ENCODE data around the gene ZNF784.
A peak's percentile ranks its signal among the peaks of the same experiment; 100 is the strongest.

Gene ZNF784

GRCh38 chr19:55636723-55637122, 12.4 kb upstream of the ZNF784 start:
- H3K27me3 ChIP-seq (ENCODE audit: insufficient read depth, poor library complexity, severe bottlenecking) = no peaks in the 10 kb centered on the region
- no peak overlapping the region for H3K4me3 ChIP-seq (replicated peaks; ENCODE audit: insufficient read depth, low read length)
- TF ChIP-seq SPI1 (IDR thresholded peaks at IDR 0.05; ENCODE audit: borderline replicate concordance, low read depth) (no peak), POLR2AphosphoS5 (IDR thresholded peaks at IDR 0.05; ENCODE audit: low read depth) (no peak), CTCF (IDR thresholded peaks at IDR 0.05; ENCODE audit: insufficient read depth, low read length) (no peak), REST (IDR thresholded peaks at IDR 0.05; ENCODE audit: insufficient replicate concordance, low read depth) (no peak), GABPA (IDR thresholded peaks at IDR 0.05; ENCODE audit: low read depth) (no peak)
- no peak overlapping the region; the same call in 1 of the 2 replicates for H3K27ac ChIP-seq (replicated peaks)
- no peak for DNase-seq (ENCODE audit: low read depth in 1 of 2, low spot score in 1 of 2)

- no peak for DNase-seq (ENCODE audit: low read depth in 1 of 2, low spot score in 1 of 2)
- TF ChIP-seq SPI1 (IDR thresholded peaks at IDR 0.05; ENCODE audit: borderline replicate concordance, low read depth) = 0 out of 2 replicates have a peak, but pooled peaks have one; percentile 57
- TF ChIP-seq REST (IDR thresholded peaks at IDR 0.05; ENCODE audit: insufficient replicate concordance, low read depth) = no peak
- H3K27me3 ChIP-seq (ENCODE audit: insufficient read depth, poor library complexity, severe bottlenecking) = no peaks in the 10 kb centered on the region
- H3K4me3 ChIP-seq (replicated peaks; ENCODE audit: insufficient read depth, low read length) = peak overlapping the region; percentile 83
- peak overlapping the region; percentile 90 for H3K27ac ChIP-seq (replicated peaks)
Measured at GRCh38 chr19:55635856-55636440, 11.6 kb upstream of the ZNF784 start.

DNA sequence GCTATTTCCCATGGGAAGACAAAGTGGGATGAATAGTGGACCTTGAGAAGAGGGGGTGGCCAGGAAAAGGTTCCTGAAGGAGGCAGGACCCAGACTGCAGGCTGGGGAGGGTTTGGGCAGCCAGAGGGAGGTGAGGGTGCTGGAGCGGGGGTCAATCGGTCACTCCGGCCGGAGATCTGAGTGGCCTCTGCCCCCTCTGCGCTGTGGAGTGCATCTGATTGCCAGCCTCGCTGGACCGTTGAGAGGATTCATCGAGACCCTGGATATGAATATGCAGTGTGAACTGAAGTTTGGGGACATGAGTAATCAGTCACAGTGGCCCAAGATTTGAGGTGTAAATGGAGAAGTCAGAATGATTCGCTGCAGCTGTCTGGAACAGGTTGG, 11.0 kb upstream of the ZNF784 start:
- no peak for DNase-seq (ENCODE audit: low read depth in 1 of 2, low spot score in 1 of 2)
- TF ChIP-seq GABPA (IDR thresholded peaks at IDR 0.05; ENCODE audit: low read depth) = no peak
- TF ChIP-seq SPI1 (IDR thresholded peaks at IDR 0.05; ENCODE audit: borderline replicate concordance, low read depth) = peak; percentile 38; the same call in 1 of the 2 replicates
- H3K27me3 ChIP-seq (ENCODE audit: insufficient read depth, poor library complexity, severe bottlenecking) = no peaks in the 10 kb centered on the region
- peak overlapping the region; percentile 90 for H3K27ac ChIP-seq (replicated peaks)
- peak overlapping the region; percentile 83 for H3K4me3 ChIP-seq (replicated peaks; ENCODE audit: insufficient read depth, low read length)

DNA sequence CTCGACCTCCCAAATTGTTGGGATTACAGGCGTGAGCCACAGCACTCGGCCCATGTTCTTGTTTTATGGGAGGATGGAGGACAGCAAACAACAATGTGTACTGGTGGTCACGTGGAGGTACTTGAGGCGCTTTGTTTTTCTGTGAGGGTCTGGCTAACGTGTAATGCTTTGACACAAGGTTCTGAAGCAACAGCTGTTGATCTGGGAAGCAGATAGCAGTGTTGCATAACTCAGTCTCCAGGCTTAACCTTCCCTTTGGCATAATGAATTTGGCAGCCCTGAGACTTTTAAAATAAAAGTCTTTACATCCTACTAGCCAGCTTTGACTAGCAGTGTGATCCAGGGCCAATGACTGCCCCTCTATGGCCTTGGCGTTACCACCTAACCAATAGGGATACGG, 9.5 kb upstream of the ZNF784 start:
- H3K4me3 ChIP-seq (replicated peaks; ENCODE audit: insufficient read depth, low read length) = no peak overlapping the region
- TF ChIP-seq POLR2AphosphoS5 (IDR thresholded peaks at IDR 0.05; ENCODE audit: low read depth) (no peak), CTCF (IDR thresholded peaks at IDR 0.05; ENCODE audit: insufficient read depth, low read length) (no peak), SPI1 (IDR thresholded peaks at IDR 0.05; ENCODE audit: borderline replicate concordance, low read depth) (no peak), GABPA (IDR thresholded peaks at IDR 0.05; ENCODE audit: low read depth) (no peak)
- DNase-seq (ENCODE audit: low read depth in 1 of 2, low spot score in 1 of 2) = peak in 1 of 2 experiments; percentile 43
- no peaks in the 10 kb centered on the region for H3K27me3 ChIP-seq (ENCODE audit: insufficient read depth, poor library complexity, severe bottlenecking)
- H3K27ac ChIP-seq (replicated peaks) = peak overlapping the region; percentile 90

DNA sequence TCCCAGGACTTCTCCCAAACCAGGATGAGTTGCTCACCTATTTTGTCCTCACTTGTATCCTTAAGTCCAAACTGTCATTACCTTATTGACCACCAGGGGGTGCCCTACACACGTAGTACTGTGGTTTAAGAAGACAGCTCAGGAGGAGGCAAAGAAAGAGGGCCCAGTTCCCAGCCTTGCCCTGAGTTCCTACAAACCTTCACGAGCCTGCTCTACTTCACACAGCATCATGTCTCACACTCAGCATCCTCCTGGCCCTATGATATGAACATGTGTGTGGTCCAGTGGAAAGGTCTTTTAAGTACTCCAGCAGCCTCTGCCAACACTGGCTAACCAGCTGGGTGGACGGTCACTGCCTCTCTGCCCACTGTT, 8.1 kb upstream of the ZNF784 start:
- H3K27me3 ChIP-seq (ENCODE audit: insufficient read depth, poor library complexity, severe bottlenecking) = no peaks in the 10 kb centered on the region
- TF ChIP-seq GABPA (IDR thresholded peaks at IDR 0.05; ENCODE audit: low read depth) (no peak), SPI1 (IDR thresholded peaks at IDR 0.05; ENCODE audit: borderline replicate concordance, low read depth) (no peak), POLR2AphosphoS5 (IDR thresholded peaks at IDR 0.05; ENCODE audit: low read depth) (no peak), REST (IDR thresholded peaks at IDR 0.05; ENCODE audit: insufficient replicate concordance, low read depth) (no peak), CTCF (IDR thresholded peaks at IDR 0.05; ENCODE audit: insufficient read depth, low read length) (peak; percentile 76)
- no peak overlapping the region for H3K27ac ChIP-seq (replicated peaks)
- no peak overlapping the region for H3K4me3 ChIP-seq (replicated peaks; ENCODE audit: insufficient read depth, low read length)
- peak; percentile 93 to 94 for DNase-seq (ENCODE audit: low read depth in 1 of 2, low spot score in 1 of 2)

Data from HL-60 (cell line).